DMS153 (cell line): ENCODE measurements around the gene DCLK3.

Source experiments
- DNase-seq: peaks from one replicate; lab custom pipeline; 2025; lab: John Stamatoyannopoulos, UW

The DCLK3 gene

GRCh38 chr3:36707623-36708409 lies 56.5 kb downstream of the DCLK3 start:
- DNase-seq, result no peak

- DNase-seq, result no peak
Measured at GRCh38 chr3:36705015-36705414, 59.3 kb downstream of the DCLK3 start.

- DNase-seq, result no peak
Measured at GRCh38 chr3:36704280-36704679, 60.1 kb downstream of the DCLK3 start.

GRCh38 chr3:36701249-36701572 lies 63.1 kb downstream of the DCLK3 start:
- no peak for DNase-seq

- peak; percentile 28 for DNase-seq
Measured at GRCh38 chr3:36700537-36701248, 63.7 kb downstream of the DCLK3 start.

GRCh38 chr3:36698314-36698713 lies 66.0 kb downstream of the DCLK3 start:
- DNase-seq, result peak; percentile 3

- DNase-seq, result peak; percentile 11
Measured at GRCh38 chr3:36697229-36698001, 66.9 kb downstream of the DCLK3 start.

GRCh38 chr3:36696799-36697198 lies 67.6 kb downstream of the DCLK3 start:
- no peak for DNase-seq

GRCh38 chr3:36695769-36696137 lies 68.6 kb downstream of the DCLK3 start:
- DNase-seq, result no peak

- DNase-seq, result no peak
Measured at GRCh38 chr3:36695113-36695768, 69.1 kb downstream of the DCLK3 start.

- no peak for DNase-seq
Measured at GRCh38 chr3:36693670-36694069, 70.7 kb downstream of the DCLK3 start.

- no peak for DNase-seq
Measured at GRCh38 chr3:36689560-36689959, 74.8 kb downstream of the DCLK3 start.

GRCh38 chr3:36688815-36689214 lies 75.5 kb downstream of the DCLK3 start:
- DNase-seq, result no peak

GRCh38 chr3:36686516-36686915 lies 77.8 kb downstream of the DCLK3 start:
- DNase-seq, result no peak

- no peak for DNase-seq
Measured at GRCh38 chr3:36681867-36682266, 82.5 kb downstream of the DCLK3 start.

- DNase-seq, result no peak
Measured at GRCh38 chr3:36680952-36681351, 83.4 kb downstream of the DCLK3 start.

GRCh38 chr3:36679384-36680200 lies 84.8 kb downstream of the DCLK3 start:
- DNase-seq, result no peak

GRCh38 chr3:36678216-36679013 lies 85.9 kb downstream of the DCLK3 start:
- DNase-seq, result no peak

GRCh38 chr3:36677331-36678007 lies 86.9 kb downstream of the DCLK3 start:
- DNase-seq, result no peak

GRCh38 chr3:36674816-36675215 lies 89.5 kb downstream of the DCLK3 start:
- no peak for DNase-seq
